ENCODE measurements around the gene CYFIP1. TPM values are rescaled to one million over a fixed set of nuclear protein-coding genes. Genes with fewer than 3 reads are reported as not detected.

CYFIP1 gene
- total and polyA plus RNA-seq, 2 of the 8 experiments (the other 6 are each of a cell fraction or from before 2014, with no cell fraction given), result 38.6 to 81.7 TPM

DNA sequence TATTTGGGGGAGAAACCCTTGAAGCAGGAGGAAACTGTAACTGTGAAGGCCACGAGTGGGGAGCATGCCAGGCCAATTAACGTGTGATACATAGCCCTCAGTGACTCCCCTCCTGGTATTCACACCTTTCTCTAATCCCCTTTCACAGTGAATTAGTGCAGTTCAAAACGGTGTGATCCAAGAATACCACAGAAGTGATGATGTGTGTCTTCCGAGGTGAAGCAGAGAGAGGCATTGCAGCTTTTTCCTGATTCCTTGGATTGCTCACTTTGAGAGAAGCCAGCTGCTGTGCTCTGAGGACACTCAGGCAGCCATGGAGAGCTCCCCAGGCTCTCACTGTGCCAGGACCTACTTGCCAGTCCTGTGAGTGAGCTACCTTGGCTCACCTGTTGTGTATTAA, 124.4 kb downstream of the CYFIP1 start:
- no peak overlapping the region for H4K91ac ChIP-seq (replicated peaks; ENCODE audit: insufficient read length, low read length)
- H3K36me3 ChIP-seq (ENCODE audit: control insufficient read depth in 2 of 4, insufficient read depth in 4 of 4, low read length in 3 of 4), result peaks cover 8 to 42% (median 19%) of the 10 kb centered on the region in 4 experiments; a peak in 6 of 8 replicates
- no peak overlapping the region for H3K56ac ChIP-seq (replicated peaks; ENCODE audit: insufficient read length, low read depth, low read length)
- WGBS, 2 experiments (ENCODE audit: extremely low coverage in 1 of 2, insufficient coverage in 1 of 2, insufficient read length in 1 of 2, insufficient replicate concordance in 2 of 2, low coverage in 1 of 2, low lambda C conversion rate in 2 of 2, missing lambda C conversion rate in 1 of 2), result 85% methylated on average over 4 of the region's 4 CpGs; no CpG with 5 or more reads in 1 of the 2 experiments
- H2BK12ac ChIP-seq (ENCODE audit: low read depth, low read length), result no peak overlapping the region
- H2AK5ac ChIP-seq (ENCODE audit: low read depth, low read length), result no peak overlapping the region
- H2BK5ac ChIP-seq (ENCODE audit: low read depth, low read length), result no peak overlapping the region
- no peak for DNase-seq (ENCODE audit: low read depth in 1 of 2, low spot score in 2 of 2)
- H3K23ac ChIP-seq (ENCODE audit: insufficient read length), result no peak overlapping the region
- H3K4me1 ChIP-seq (replicated peaks in 1 of 4; ENCODE audit: control insufficient read depth in 3 of 4, insufficient read depth in 4 of 4, low read length in 3 of 4), result no peaks in the 10 kb centered on the region
- no peak for FAIRE-seq
- no peak overlapping the region for H2AFZ ChIP-seq (ENCODE audit: low read length)
- H3K9ac ChIP-seq (replicated peaks in 1 of 4; ENCODE audit: extremely low read depth in 1 of 4, low read depth in 3 of 4, low read length in 3 of 4), result no peak overlapping the region; a peak in 1 of 7 replicates
- H3K4me3 ChIP-seq (ENCODE audit: extremely low read depth in 1 of 4, insufficient read depth in 2 of 4, low read depth in 3 of 4, low read length in 4 of 4), result no peak overlapping the region
- peaks cover 0 to 12% of the 10 kb centered on the region in 2 experiments; a peak in 2 of 4 replicates for H3K79me2 ChIP-seq (ENCODE audit: control insufficient read depth in 1 of 2, insufficient read depth in 2 of 2, low read length in 2 of 2)
- H3K4me2 ChIP-seq (ENCODE audit: insufficient read depth in 1 of 2, low read depth in 2 of 2, low read length in 2 of 2), result no peak overlapping the region
- no peak for TF ChIP-seq ATF2 (IDR thresholded peaks at IDR 0.05; ENCODE audit: low read length)
- TF ChIP-seq SP1 (IDR thresholded peaks at IDR 0.05; ENCODE audit: low read depth, low read length), result no peak
- TF ChIP-seq KDM5A (IDR thresholded peaks at IDR 0.05; ENCODE audit: low read length), result no peak
- no peak for TF ChIP-seq RXRA (IDR thresholded peaks at IDR 0.05; ENCODE audit: insufficient read depth, low read depth, low read length)
- TF ChIP-seq KDM1A (IDR thresholded peaks at IDR 0.05; ENCODE audit: borderline replicate concordance, low read length), result no peak
- no peak for TF ChIP-seq USF2 (IDR thresholded peaks at IDR 0.05; ENCODE audit: low read length)
- TF ChIP-seq POLR2A (IDR thresholded peaks at IDR 0.05; ENCODE audit: control extremely low read depth in 1 of 2, low read depth in 2 of 2, low read length in 2 of 2), result no peak
- no peak for TF ChIP-seq SIX5 (IDR thresholded peaks at IDR 0.05; ENCODE audit: low read depth, low read length)
- TF ChIP-seq BRCA1 (IDR thresholded peaks at IDR 0.05; ENCODE audit: low read depth, low read length), result no peak
- no peak for TF ChIP-seq TBP (IDR thresholded peaks at IDR 0.05; ENCODE audit: low read depth, low read length)
- no peak for TF ChIP-seq YY1 (IDR thresholded peaks at IDR 0.05; ENCODE audit: low read depth, low read length)
- no peak overlapping the region for H3K4ac ChIP-seq (replicated peaks; ENCODE audit: insufficient read length, low read depth, low read length)
- no peak overlapping the region for H2BK120ac ChIP-seq (replicated peaks; ENCODE audit: low read depth, low read length)
- H2BK15ac ChIP-seq (ENCODE audit: low read length), result no peak overlapping the region
- no peak overlapping the region for H3K14ac ChIP-seq (ENCODE audit: insufficient read length)
- H3K79me1 ChIP-seq (ENCODE audit: low read depth, low read length), result no peaks in the 10 kb centered on the region; the same call in 1 of the 2 replicates
- H3K27ac ChIP-seq (ENCODE audit: low read depth, low read length), result no peak overlapping the region
- H4K5ac ChIP-seq (ENCODE audit: insufficient read length, low read depth, low read length), result no peak overlapping the region
- no peak overlapping the region for H2BK20ac ChIP-seq (ENCODE audit: low read length)
- H3K23me2 ChIP-seq (ENCODE audit: low read depth, low read length), result peaks cover 3% of the 10 kb centered on the region; the same call in 1 of the 2 replicates
- no peaks in the 10 kb centered on the region for H3K27me3 ChIP-seq (replicated peaks in 1 of 4; ENCODE audit: control insufficient read depth in 3 of 4, extremely low read depth in 1 of 4, insufficient read depth in 3 of 4, low read length in 3 of 4)
- H3K18ac ChIP-seq (ENCODE audit: extremely low read depth, low read length), result no peak overlapping the region
- H3K9me3 ChIP-seq (ENCODE audit: insufficient read depth in 2 of 2, low read depth in 1 of 2, low read length in 1 of 2), result no peaks in the 10 kb centered on the region
- peaks cover 0 to 3% of the 10 kb centered on the region in 2 experiments for H4K20me1 ChIP-seq (replicated peaks in 1 of 2; ENCODE audit: control insufficient read depth in 1 of 2, insufficient read depth in 2 of 2, low read length in 2 of 2)
- ChIA-PET CTCF (ENCODE audit: partially characterized antibody) (interaction anchor here (0.6 to 0.9 kb wide), 2 partner anchors 45 to 904 kb away, joined by 3 read pairs; no protein-coding TSS in a partner anchor), POLR2A (ENCODE audit: partially characterized antibody) (interaction anchor here (0.6 to 1.7 kb wide), 4 partner anchors 10 to 48 kb away, joined by 3 to 6 read pairs (median 4); no protein-coding TSS in a partner anchor)
- no peak overlapping the region for H4K8ac ChIP-seq (ENCODE audit: extremely low read depth, insufficient read depth, low read length)

All from H1 (cell line).